Fibroblast of lung (primary cell): Measurements from ENCODE around the gene APBB2. TPM values are rescaled to one million over a fixed set of nuclear protein-coding genes. Genes with fewer than 3 reads are reported as not detected.
"Not testable (repeated sequence)": the region's sequence is repeated elsewhere in the genome, so short reads cannot be mapped to it uniquely, and the experiment has no call there.

ENCODE experiments used
- DNase-seq, 2 donors: peaks; one replicate each; pipeline versions ENCODE4 v3.0.0 to v3.0.0-alpha.2; 2010; ENCODE audit warnings: low read depth in 2 of 2
- H2AFZ ChIP-seq: 2 replicates; pipeline ENCODE4 v1.5.1; 2012; ENCODE audit warnings: low read length, control low read depth, inconsistent platforms
- H3K27ac ChIP-seq: 2 replicates; pipeline ENCODE4 v1.5.1; 2011; ENCODE audit warnings: low read length, control low read depth; ENCODE audit not compliant: insufficient read depth
- H3K27me3 ChIP-seq: 2 replicates; pipeline ENCODE4 v1.5.1; 2011; ENCODE audit warnings: mild to moderate bottlenecking, low read length; ENCODE audit not compliant: control insufficient read depth, insufficient read depth
- H3K36me3 ChIP-seq: 2 replicates; pipeline ENCODE4 v1.5.1; 2011; ENCODE audit warnings: low read length; ENCODE audit not compliant: control insufficient read depth, insufficient read depth
- H3K4me1 ChIP-seq: 2 replicates; pipeline ENCODE4 v1.5.1; 2011; ENCODE audit warnings: low read length; ENCODE audit not compliant: control insufficient read depth, insufficient read depth; ENCODE audit errors: extremely low read depth
- H3K4me2 ChIP-seq: 2 replicates; pipeline ENCODE4 v1.5.1; 2011; ENCODE audit warnings: low read length, control low read depth; ENCODE audit not compliant: insufficient read depth; ENCODE audit errors: extremely low read depth
- H3K4me3 ChIP-seq, 4 experiments: fragments of 200-600 bp in 1 of 4; sonication (generic) in 1 of 4; replicated peaks in 1 of 4; 2 replicates each; pipeline ENCODE4 v1.5.1; 2011 to 2016; ENCODE audit warnings: low read length in 4 of 4, low read depth in 3 of 4, mild to moderate bottlenecking in 3 of 4, control low read depth in 2 of 4, inconsistent platforms in 1 of 4, mixed read lengths in 1 of 4; ENCODE audit not compliant: insufficient read depth in 1 of 4; ENCODE audit errors: control extremely low read depth in 1 of 4
- H3K79me2 ChIP-seq: 2 replicates; pipeline ENCODE4 v1.5.1; 2012; ENCODE audit warnings: mild to moderate bottlenecking, low read length, inconsistent platforms; ENCODE audit not compliant: control insufficient read depth, insufficient read depth
- H3K9ac ChIP-seq: 2 replicates; pipeline ENCODE4 v1.5.1; 2011; ENCODE audit warnings: mild to moderate bottlenecking, low read length, control low read depth; ENCODE audit not compliant: insufficient read depth
- H3K9me3 ChIP-seq: 2 replicates; pipeline ENCODE4 v1.5.1; 2012; ENCODE audit warnings: low read depth, low read length; ENCODE audit not compliant: control insufficient read depth, insufficient read depth
- H4K20me1 ChIP-seq: 2 replicates; pipeline ENCODE4 v1.5.1; 2011; ENCODE audit warnings: low read length; ENCODE audit not compliant: control insufficient read depth, insufficient read depth; ENCODE audit errors: extremely low read depth
- EZH2 ChIP-seq: IDR thresholded peaks from 2 replicates; pipeline ENCODE4 v1.5.1; 2012; ENCODE audit warnings: low read length, control low read depth, mild to moderate bottlenecking; ENCODE audit errors: missing control alignments
- polyA plus RNA-seq, 2 donors: library from polyadenylated mRNA; depleted of rRNA in 1 of 2; stranded (reverse) in 1 of 2; unstranded in 1 of 2; fragments of >200 nt; gene quantifications; 2 replicates each; pipeline ENCODE4 v1.2.1, GENCODE V29; 2011 to 2012; ENCODE audit warnings: missing spikeins in 1 of 2
- total RNA-seq: library from RNA; depleted of rRNA; stranded (reverse); fragments of >200 nt; gene quantifications from 2 replicates; pipeline ENCODE4 v1.2.1, GENCODE V29; 2014
- TF ChIP-seq, protein P1 (sequence below), 2 donors: IDR thresholded peaks in 1 of 2; conservative IDR thresholded peaks in 1 of 2; 1 replicate in 1 of 2; 2 replicates in 1 of 2; pipeline ENCODE4 v1.5.1; 2011 to 2012; ENCODE audit warnings: low read length in 2 of 2, control low read depth in 1 of 2, inconsistent platforms in 1 of 2, low read depth in 1 of 2, mild to moderate bottlenecking in 1 of 2

The APBB2 gene
- total and polyA plus RNA-seq, 2 donors (not counting 1 experiment from before 2014, with no cell fraction given), result 25.1 to 29.8 TPM

GRCh38 chr4:40923316-40924095, 290.8 kb downstream of the APBB2 start:
- Histone ChIP-seq H3K4me1 (no peaks in the 10 kb centered on the region), H3K79me2 (no peaks in the 10 kb centered on the region), H3K27me3 (no peaks in the 10 kb centered on the region), H3K4me2 (no peak overlapping the region), H4K20me1 (no peaks in the 10 kb centered on the region), H3K9ac (no peak overlapping the region), H3K9me3 (no peaks in the 10 kb centered on the region), H3K36me3 (no peaks in the 10 kb centered on the region), H3K4me3 (no peak overlapping the region), H3K27ac (no peak overlapping the region), H2AFZ (no peak overlapping the region)
- TF ChIP-seq, protein P1, sequence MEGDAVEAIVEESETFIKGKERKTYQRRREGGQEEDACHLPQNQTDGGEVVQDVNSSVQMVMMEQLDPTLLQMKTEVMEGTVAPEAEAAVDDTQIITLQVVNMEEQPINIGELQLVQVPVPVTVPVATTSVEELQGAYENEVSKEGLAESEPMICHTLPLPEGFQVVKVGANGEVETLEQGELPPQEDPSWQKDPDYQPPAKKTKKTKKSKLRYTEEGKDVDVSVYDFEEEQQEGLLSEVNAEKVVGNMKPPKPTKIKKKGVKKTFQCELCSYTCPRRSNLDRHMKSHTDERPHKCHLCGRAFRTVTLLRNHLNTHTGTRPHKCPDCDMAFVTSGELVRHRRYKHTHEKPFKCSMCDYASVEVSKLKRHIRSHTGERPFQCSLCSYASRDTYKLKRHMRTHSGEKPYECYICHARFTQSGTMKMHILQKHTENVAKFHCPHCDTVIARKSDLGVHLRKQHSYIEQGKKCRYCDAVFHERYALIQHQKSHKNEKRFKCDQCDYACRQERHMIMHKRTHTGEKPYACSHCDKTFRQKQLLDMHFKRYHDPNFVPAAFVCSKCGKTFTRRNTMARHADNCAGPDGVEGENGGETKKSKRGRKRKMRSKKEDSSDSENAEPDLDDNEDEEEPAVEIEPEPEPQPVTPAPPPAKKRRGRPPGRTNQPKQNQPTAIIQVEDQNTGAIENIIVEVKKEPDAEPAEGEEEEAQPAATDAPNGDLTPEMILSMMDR (conservative IDR thresholded peaks at IDR 0.05 in 1 of 2, IDR thresholded peaks at IDR 0.05 in 1 of 2; ENCODE audit: low read depth in 1 of 2, low read length in 2 of 2), result no peak
- no peak for TF ChIP-seq EZH2
- no peak for DNase-seq

DNA sequence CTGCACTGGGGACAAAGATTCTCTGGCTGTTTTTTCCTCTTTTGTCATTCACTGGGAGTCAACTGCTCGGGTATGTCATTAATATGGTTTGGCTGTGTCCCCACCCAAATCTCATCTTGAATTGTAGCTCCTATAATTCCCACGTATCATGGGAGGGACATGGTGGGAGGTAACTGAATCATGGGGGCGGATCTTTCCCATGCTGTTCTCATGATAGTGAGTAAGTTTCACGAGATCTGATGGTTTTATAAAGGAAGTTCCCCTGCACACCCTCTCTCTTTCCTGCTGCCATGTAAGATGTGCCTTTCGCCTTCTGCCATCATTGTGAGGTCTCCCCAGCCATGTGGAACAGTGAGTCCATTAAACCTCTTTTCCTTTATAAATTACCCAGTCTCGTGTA, 294.4 kb downstream of the APBB2 start:
- not testable (repeated sequence) for H3K9me3 ChIP-seq, DNase-seq, H3K4me3 ChIP-seq, H3K79me2 ChIP-seq, H3K36me3 ChIP-seq, H3K27me3 ChIP-seq, H3K27ac ChIP-seq, H3K4me2 ChIP-seq, H2AFZ ChIP-seq, H3K9ac ChIP-seq, H4K20me1 ChIP-seq
- peaks cover 12% of the 10 kb centered on the region for H3K4me1 ChIP-seq

GRCh38 chr4:40918330-40918729, 296.0 kb downstream of the APBB2 start:
- peak; percentile 61 to 88 for DNase-seq
- Histone ChIP-seq H3K4me1 (peaks cover 12% of the 10 kb centered on the region), H3K4me3 (no peak overlapping the region), H2AFZ (no peak overlapping the region), H3K36me3 (no peaks in the 10 kb centered on the region), H3K4me2 (no peak overlapping the region), H3K9ac (no peak overlapping the region), H3K9me3 (no peaks in the 10 kb centered on the region), H3K27me3 (no peaks in the 10 kb centered on the region), H4K20me1 (no peaks in the 10 kb centered on the region), H3K27ac (no peak overlapping the region), H3K79me2 (no peaks in the 10 kb centered on the region)
- TF ChIP-seq, protein P1 (conservative IDR thresholded peaks at IDR 0.05 in 1 of 2, IDR thresholded peaks at IDR 0.05 in 1 of 2; ENCODE audit: low read depth in 1 of 2, low read length in 2 of 2), result no peak
- no peak for TF ChIP-seq EZH2
